PC-3 (cell line): ENCODE data around the gene KRTAP5-4. TPM values are rescaled to one million over a fixed set of nuclear protein-coding genes. Genes with fewer than 3 reads are reported as not detected.

Experiments
- ATAC-seq: fragments of 200-7000 bp; cut with Tn5 transposase; 2 replicates; pipeline ENCODE4 v1.9.1; 2020; ENCODE audit warnings: mild to moderate bottlenecking, moderate library complexity
- BruUV-seq: library from RNA; stranded (reverse); fragments of 400-500 nt; replicated peaks from 2 replicates; lab custom pipeline; 2021; lab: Mats Ljungman, UMichigan
- CTCF ChIA-PET: fragments of 300-600 bp; sonication (Branson Sonifier 250); formaldehyde crosslinking; loops from one replicate; lab custom pipeline; 2022; ENCODE audit warnings: antibody characterized with exemption; lab: Charles Lee
- POLR2A ChIA-PET: fragments of 300-600 bp; sonication (Branson Sonifier 250); formaldehyde crosslinking; loops from one replicate; lab custom pipeline; 2022; ENCODE audit warnings: antibody characterized with exemption; ENCODE audit not compliant: unreplicated experiment; lab: Charles Lee
- DNase-seq: peaks from one replicate; pipeline ENCODE4 v3.0.0-alpha.2; 2015
- H2AFZ ChIP-seq: fragments of 300-600 bp; sonication (generic); 2 replicates; pipeline ENCODE4 v1.6.0; 2016; ENCODE audit warnings: antibody characterized with exemption, low read length
- H3F3A ChIP-seq: fragments of 300-600 bp; sonication (generic); one replicate; pipeline ENCODE4 v1.6.0; 2017; ENCODE audit warnings: antibody characterized with exemption, low read length, control low read depth, mild to moderate bottlenecking; ENCODE audit not compliant: unreplicated experiment
- H3K27ac ChIP-seq: fragments of 300-600 bp; sonication (generic); 2 replicates; pipeline ENCODE4 v1.5.1; 2016; ENCODE audit warnings: mild to moderate bottlenecking, low read length
- H3K27me3 ChIP-seq: fragments of 300-600 bp; sonication (generic); 2 replicates; pipeline ENCODE4 v1.6.1; 2016; ENCODE audit warnings: low read length, mixed read lengths
- H3K36me3 ChIP-seq: fragments of 300-600 bp; sonication (generic); 2 replicates; pipeline ENCODE4 v1.6.1; 2016; ENCODE audit warnings: low read depth, mixed run types, low read length, mixed read lengths
- H3K4me1 ChIP-seq: fragments of 300-600 bp; sonication (generic); 2 replicates; pipeline ENCODE4 v1.5.1; 2016; ENCODE audit warnings: low read length; ENCODE audit not compliant: insufficient read depth
- H3K4me2 ChIP-seq: fragments of 300-600 bp; sonication (generic); 2 replicates; pipeline ENCODE4 v1.6.0; 2016; ENCODE audit warnings: low read length
- H3K4me3 ChIP-seq: fragments of 300-600 bp; sonication (generic); 2 replicates; pipeline ENCODE4 v1.5.1; 2016; ENCODE audit warnings: mild to moderate bottlenecking, low read length, mixed read lengths
- H3K79me2 ChIP-seq: fragments of 300-600 bp; sonication (generic); 2 replicates; pipeline ENCODE4 v1.6.1; 2017; ENCODE audit warnings: low read length, mixed read lengths
- H3K9ac ChIP-seq: fragments of 300-600 bp; sonication (generic); 2 replicates; pipeline ENCODE4 v1.6.0; 2016; ENCODE audit warnings: mild to moderate bottlenecking, low read length
- H3K9me2 ChIP-seq: fragments of 300-600 bp; sonication (generic); replicated peaks from 2 replicates; pipeline ENCODE4 v1.6.1; 2016; ENCODE audit warnings: mixed run types, low read length, mixed read lengths
- H3K9me3 ChIP-seq: fragments of 300-600 bp; sonication (generic); 2 replicates; pipeline ENCODE4 v1.6.1; 2016; ENCODE audit warnings: low read length, mixed read lengths
- H4K20me1 ChIP-seq: fragments of 300-600 bp; sonication (generic); 2 replicates; pipeline ENCODE4 v1.6.1; 2016; ENCODE audit warnings: low read length, mixed read lengths
- EZH2 ChIP-seq: fragments of 300-600 bp; sonication (generic); IDR thresholded peaks from one replicate; pipeline ENCODE4 v1.6.1; 2017; ENCODE audit warnings: antibody characterized with exemption, mild to moderate bottlenecking, low read length; ENCODE audit not compliant: unreplicated experiment
- EZH2phosphoT487 ChIP-seq: fragments of 300-600 bp; sonication (generic); IDR thresholded peaks from 2 replicates; pipeline ENCODE4 v1.6.1; 2018; ENCODE audit warnings: mild to moderate bottlenecking, antibody characterized with exemption, low read length, borderline replicate concordance
- intact Hi-C: fragments of 100-400 bp; cut with micrococcal nuclease; formaldehyde crosslinking; loops from 2 replicates; pipeline ENCODE4 v1.9.0; 2023
- total RNA-seq: library from RNA; depleted of rRNA; stranded (reverse); fragments of >200 nt; gene quantifications from 2 replicates; pipeline ENCODE4 v1.2.3, GENCODE V29; 2014
- TF ChIP-seq, protein P1 (sequence below): fragments of 300-600 bp; sonication (generic); conservative IDR thresholded peaks from 2 replicates; pipeline ENCODE4 v1.5.1; 2017; ENCODE audit warnings: antibody characterized with exemption, low read depth, mild to moderate bottlenecking, low read length

The KRTAP5-4 gene
- total RNA-seq, 1 experiment from 2014 or later, result not detected

DNA sequence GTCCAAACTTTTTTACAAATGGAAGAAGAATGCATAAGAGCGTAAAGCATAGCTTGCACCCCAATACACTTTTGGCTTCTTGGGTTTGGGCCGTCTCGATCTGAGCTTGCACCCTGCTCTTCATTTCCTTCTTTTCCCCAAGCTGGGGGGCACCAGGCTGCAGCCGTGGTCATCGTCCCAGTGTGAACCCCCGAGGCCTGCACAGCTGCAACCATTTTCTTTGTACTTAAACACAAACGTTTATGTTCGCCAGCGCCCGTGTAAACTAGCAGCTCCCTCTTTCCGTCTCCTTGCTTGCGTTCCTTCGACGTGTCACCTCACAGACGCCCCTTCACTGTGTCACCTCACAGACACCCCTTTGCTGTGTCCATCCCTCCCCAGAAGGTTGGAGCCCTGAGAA is 17.7 kb upstream of the KRTAP5-4 start:
- POLR2A ChIA-PET, result no interaction called here
- no TSS peak for BruUV-seq
- intact Hi-C loops, result no loop called here

DNA sequence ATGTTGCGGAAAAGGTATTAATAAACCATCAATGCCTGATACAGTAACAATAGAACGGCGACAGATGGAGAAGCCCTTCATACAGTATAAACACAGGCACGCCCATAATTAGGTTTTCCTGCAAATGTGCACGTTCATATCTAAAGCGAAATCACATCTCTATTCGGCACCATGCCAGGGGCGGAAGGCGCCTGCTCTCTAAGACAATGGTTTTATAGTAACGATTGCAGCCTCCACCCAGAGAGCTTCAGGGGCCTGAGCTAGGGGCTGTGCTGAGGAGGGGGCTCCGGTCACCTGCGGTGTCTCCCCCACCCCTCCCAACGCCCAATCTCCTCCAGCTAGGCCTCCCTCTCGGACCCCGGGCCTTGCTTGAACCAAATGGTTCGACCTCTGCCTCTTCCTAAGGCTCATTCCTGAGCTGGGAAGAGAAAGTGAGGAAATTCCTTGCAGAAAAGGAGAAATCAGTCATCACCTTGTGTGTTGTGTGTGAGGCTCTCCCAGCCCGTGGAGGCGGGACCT is 17.2 kb upstream of the KRTAP5-4 start:
- no peak for DNase-seq
- Histone ChIP-seq H2AFZ (no peak overlapping the region), H3K4me1 (no peaks in the 10 kb centered on the region), H3K4me3 (no peak overlapping the region), H3F3A (no peaks in the 10 kb centered on the region), H3K27ac (no peak overlapping the region), H4K20me1 (no peaks in the 10 kb centered on the region), H3K36me3 (no peaks in the 10 kb centered on the region), H3K79me2 (no peaks in the 10 kb centered on the region), H3K9me2 (no peaks in the 10 kb centered on the region), H3K9ac (no peak overlapping the region), H3K27me3 (peaks cover 20% of the 10 kb centered on the region), H3K4me2 (no peak overlapping the region), H3K9me3 (no peaks in the 10 kb centered on the region)
- ATAC-seq, result no peak
- ChIA-PET CTCF (interaction anchor here (2.0 kb wide), 1 partner anchor 14 kb away, joined by 9 read pairs; no protein-coding TSS in a partner anchor), POLR2A (no interaction called here)
- no peak for TF ChIP-seq EZH2
- TF ChIP-seq, protein P1, sequence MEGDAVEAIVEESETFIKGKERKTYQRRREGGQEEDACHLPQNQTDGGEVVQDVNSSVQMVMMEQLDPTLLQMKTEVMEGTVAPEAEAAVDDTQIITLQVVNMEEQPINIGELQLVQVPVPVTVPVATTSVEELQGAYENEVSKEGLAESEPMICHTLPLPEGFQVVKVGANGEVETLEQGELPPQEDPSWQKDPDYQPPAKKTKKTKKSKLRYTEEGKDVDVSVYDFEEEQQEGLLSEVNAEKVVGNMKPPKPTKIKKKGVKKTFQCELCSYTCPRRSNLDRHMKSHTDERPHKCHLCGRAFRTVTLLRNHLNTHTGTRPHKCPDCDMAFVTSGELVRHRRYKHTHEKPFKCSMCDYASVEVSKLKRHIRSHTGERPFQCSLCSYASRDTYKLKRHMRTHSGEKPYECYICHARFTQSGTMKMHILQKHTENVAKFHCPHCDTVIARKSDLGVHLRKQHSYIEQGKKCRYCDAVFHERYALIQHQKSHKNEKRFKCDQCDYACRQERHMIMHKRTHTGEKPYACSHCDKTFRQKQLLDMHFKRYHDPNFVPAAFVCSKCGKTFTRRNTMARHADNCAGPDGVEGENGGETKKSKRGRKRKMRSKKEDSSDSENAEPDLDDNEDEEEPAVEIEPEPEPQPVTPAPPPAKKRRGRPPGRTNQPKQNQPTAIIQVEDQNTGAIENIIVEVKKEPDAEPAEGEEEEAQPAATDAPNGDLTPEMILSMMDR, result no peak
- TF ChIP-seq EZH2phosphoT487, result no peak
- no TSS peak for BruUV-seq
- intact Hi-C loops, result no loop called here

More for the DNA sequence above, 17.7 kb upstream of the KRTAP5-4 start:
- Histone ChIP-seq H3K9me2 (no peaks in the 10 kb centered on the region), H3K9ac (no peak overlapping the region), H4K20me1 (no peaks in the 10 kb centered on the region), H3K27me3 (peaks cover 15% of the 10 kb centered on the region; the same call in 1 of the 2 replicates), H3K27ac (no peak overlapping the region), H3K4me2 (no peak overlapping the region), H3K79me2 (no peaks in the 10 kb centered on the region), H3K4me3 (no peak overlapping the region), H3F3A (no peaks in the 10 kb centered on the region), H3K9me3 (no peaks in the 10 kb centered on the region), H3K36me3 (no peaks in the 10 kb centered on the region), H2AFZ (no peak overlapping the region), H3K4me1 (no peaks in the 10 kb centered on the region)
- CTCF ChIA-PET, result interaction anchor here (1.0 to 2.0 kb wide), 2 partner anchors 12 to 13 kb away, joined by 3 to 9 read pairs; no protein-coding TSS in a partner anchor
- DNase-seq (no peak), ATAC-seq (no peak)
- TF ChIP-seq EZH2phosphoT487 (no peak), EZH2 (no peak)
- TF ChIP-seq, protein P1, result no peak

DNA sequence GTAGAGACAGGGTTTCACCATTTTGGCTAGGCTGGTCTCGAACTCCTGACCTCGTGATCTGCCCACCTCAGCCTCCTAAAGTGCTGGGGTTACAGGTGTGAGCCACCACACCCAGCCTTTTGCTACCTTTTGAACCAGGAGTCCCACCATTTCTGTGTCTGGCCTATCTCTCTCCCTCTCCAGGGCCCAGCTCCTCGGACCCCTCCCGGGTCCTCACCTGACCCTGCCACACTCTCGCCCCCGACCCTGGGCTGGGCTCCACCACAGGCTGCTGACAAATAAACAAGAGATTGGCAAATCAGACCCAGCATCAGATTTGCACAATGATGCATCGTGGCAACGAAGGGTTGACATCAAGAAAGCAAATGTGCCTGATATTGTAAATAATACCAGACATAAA is 16.4 kb upstream of the KRTAP5-4 start:
- DNase-seq, result no peak

More for the DNA sequence above, 16.4 kb upstream of the KRTAP5-4 start:
- no peaks in the 10 kb centered on the region for H3K36me3 ChIP-seq
- no peaks in the 10 kb centered on the region for H3K79me2 ChIP-seq
- no peak for TF ChIP-seq EZH2phosphoT487
- TF ChIP-seq, protein P1, result no peak
- no peak for TF ChIP-seq EZH2
- H3K9me3 ChIP-seq, result no peaks in the 10 kb centered on the region
- no peak overlapping the region for H3K4me3 ChIP-seq
- H3K4me1 ChIP-seq, result no peaks in the 10 kb centered on the region
- CTCF ChIA-PET, result no interaction called here
- POLR2A ChIA-PET, result no interaction called here
- peaks cover 29% of the 10 kb centered on the region for H3K27me3 ChIP-seq
- no peaks in the 10 kb centered on the region for H4K20me1 ChIP-seq
- no peak overlapping the region for H3K4me2 ChIP-seq
- no peaks in the 10 kb centered on the region for H3K9me2 ChIP-seq
- no peak overlapping the region for H2AFZ ChIP-seq
- no TSS peak for BruUV-seq
- ATAC-seq, result no peak
- no peak overlapping the region for H3K27ac ChIP-seq
- no peak overlapping the region for H3K9ac ChIP-seq
- intact Hi-C loops, result no loop called here
- H3F3A ChIP-seq, result no peaks in the 10 kb centered on the region
